ENCODE data around the gene MAMLD1. TPM values are rescaled to one million over a fixed set of nuclear protein-coding genes. Genes with fewer than 3 reads are reported as not detected.

Gene MAMLD1
- total RNA-seq, 1 donor from 2014 or later, result 4.4 TPM

DNA sequence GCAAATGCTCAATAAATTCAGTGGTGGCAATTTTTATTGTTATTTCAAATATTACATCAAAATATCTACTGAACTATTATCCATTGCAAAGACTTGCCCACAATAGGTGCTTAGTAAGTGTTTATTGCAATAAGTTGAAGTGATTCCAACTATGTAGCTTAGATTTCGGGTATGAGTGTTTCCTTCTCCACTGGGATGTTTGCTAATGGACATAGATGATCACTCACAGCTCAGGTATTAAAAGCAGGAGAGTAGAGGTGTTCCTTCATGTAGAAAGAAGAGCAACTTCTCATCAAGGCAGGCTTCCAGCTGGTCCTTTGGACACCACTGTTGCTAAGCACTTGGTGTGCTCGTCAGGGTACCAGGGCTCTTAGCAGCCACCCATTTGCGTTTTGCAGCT lies 139.0 kb downstream of the MAMLD1 start:
- Mint-ChIP-seq H3K4me3 (ENCODE audit: low read depth) (no peak overlapping the region), H3K9me3 (ENCODE audit: low read depth) (peaks cover 6% of the 10 kb centered on the region), H3K27me3 (peaks cover 8% of the 10 kb centered on the region), H3K27ac (no peak overlapping the region), H3K36me3 (ENCODE audit: insufficient read depth) (no peaks in the 10 kb centered on the region), H3K4me1 (ENCODE audit: low read depth) (peaks cover 4% of the 10 kb centered on the region)
- no peak for DNase-seq (ENCODE audit: low spot score, unreplicated experiment)
- TF ChIP-seq, protein P1, sequence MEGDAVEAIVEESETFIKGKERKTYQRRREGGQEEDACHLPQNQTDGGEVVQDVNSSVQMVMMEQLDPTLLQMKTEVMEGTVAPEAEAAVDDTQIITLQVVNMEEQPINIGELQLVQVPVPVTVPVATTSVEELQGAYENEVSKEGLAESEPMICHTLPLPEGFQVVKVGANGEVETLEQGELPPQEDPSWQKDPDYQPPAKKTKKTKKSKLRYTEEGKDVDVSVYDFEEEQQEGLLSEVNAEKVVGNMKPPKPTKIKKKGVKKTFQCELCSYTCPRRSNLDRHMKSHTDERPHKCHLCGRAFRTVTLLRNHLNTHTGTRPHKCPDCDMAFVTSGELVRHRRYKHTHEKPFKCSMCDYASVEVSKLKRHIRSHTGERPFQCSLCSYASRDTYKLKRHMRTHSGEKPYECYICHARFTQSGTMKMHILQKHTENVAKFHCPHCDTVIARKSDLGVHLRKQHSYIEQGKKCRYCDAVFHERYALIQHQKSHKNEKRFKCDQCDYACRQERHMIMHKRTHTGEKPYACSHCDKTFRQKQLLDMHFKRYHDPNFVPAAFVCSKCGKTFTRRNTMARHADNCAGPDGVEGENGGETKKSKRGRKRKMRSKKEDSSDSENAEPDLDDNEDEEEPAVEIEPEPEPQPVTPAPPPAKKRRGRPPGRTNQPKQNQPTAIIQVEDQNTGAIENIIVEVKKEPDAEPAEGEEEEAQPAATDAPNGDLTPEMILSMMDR (IDR thresholded peaks at IDR 0.05; ENCODE audit: unreplicated experiment), result no peak

DNA sequence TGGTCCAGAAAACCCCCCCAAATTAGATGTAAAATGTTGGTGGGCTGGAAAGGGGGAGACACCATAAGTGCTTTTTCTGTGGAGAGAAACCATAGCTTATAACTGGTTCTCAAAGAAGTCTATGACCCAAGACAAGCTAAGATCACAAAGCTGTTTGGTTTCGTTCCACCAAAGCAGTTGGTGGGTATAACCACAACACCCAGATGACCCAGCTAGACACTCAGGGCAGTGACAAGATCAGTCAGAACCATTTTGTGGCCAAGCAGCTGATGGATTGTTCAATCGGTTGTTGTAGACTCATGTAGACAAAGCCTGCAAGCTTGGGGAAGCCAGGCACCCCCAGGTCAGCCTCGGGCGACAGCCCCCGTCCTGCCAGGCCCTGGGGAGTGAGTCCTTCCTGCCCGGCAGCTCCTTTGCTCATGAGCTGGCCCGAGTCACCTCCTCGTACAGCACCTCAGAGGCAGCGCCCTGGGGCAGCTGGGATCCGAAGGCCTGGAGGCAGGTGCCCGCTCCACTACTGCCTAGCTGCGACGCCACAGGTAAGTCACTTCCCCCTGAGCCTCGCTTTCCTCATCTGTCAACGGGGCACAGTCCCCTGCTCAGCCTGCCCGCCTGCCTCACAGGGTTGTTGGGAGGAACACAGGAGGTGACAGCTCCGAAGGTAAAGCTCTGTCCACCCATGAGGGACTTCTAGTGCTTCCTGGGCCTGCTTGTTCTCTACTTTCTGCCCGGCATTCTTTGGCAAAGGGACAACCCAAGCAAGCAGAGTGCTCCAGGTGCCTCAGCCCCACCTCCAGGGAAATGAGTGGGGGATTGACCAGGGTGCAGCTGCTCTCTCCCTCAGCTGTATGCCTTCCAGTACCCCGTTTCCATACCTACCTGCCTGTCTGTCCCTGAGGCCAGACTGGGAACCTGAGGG lies 140.1 kb downstream of the MAMLD1 start:
- peaks cover 4% of the 10 kb centered on the region for H3K4me1 Mint-ChIP-seq (ENCODE audit: low read depth)
- H3K9me3 Mint-ChIP-seq (ENCODE audit: low read depth), result peaks cover 6% of the 10 kb centered on the region
- H3K36me3 Mint-ChIP-seq (ENCODE audit: insufficient read depth), result no peaks in the 10 kb centered on the region
- TF ChIP-seq, protein P1 (IDR thresholded peaks at IDR 0.05; ENCODE audit: unreplicated experiment), result no peak
- peaks cover 14% of the 10 kb centered on the region for H3K27me3 Mint-ChIP-seq
- H3K4me3 Mint-ChIP-seq (ENCODE audit: low read depth), result no peak overlapping the region
- H3K27ac Mint-ChIP-seq, result no peak overlapping the region
- no peak for DNase-seq (ENCODE audit: low spot score, unreplicated experiment)

DNA sequence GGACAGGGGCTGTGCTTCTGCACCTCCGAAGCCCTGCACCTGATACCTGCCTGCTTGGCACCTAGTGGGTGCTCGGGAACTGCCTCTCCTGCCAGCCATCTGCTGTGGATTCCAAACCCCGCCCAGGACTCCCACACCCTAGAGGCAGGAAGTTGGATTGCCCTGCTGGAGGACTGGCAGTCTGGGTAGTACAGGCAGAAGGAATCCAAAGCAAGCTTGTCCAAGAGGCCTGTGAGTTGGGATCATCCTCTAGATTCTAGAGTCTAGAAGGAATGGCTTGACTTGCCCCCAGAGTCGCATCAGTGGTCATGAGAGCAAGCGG lies 140.7 kb downstream of the MAMLD1 start:
- H3K4me3 Mint-ChIP-seq (ENCODE audit: low read depth), result no peak overlapping the region
- peaks cover 4% of the 10 kb centered on the region for H3K4me1 Mint-ChIP-seq (ENCODE audit: low read depth)
- H3K36me3 Mint-ChIP-seq (ENCODE audit: insufficient read depth), result no peaks in the 10 kb centered on the region
- no peak overlapping the region for H3K27ac Mint-ChIP-seq
- TF ChIP-seq, protein P1 (IDR thresholded peaks at IDR 0.05; ENCODE audit: unreplicated experiment), result no peak
- peaks cover 4% of the 10 kb centered on the region for H3K9me3 Mint-ChIP-seq (ENCODE audit: low read depth)
- peaks cover 14% of the 10 kb centered on the region for H3K27me3 Mint-ChIP-seq
- no peak for DNase-seq (ENCODE audit: low spot score, unreplicated experiment)

DNA sequence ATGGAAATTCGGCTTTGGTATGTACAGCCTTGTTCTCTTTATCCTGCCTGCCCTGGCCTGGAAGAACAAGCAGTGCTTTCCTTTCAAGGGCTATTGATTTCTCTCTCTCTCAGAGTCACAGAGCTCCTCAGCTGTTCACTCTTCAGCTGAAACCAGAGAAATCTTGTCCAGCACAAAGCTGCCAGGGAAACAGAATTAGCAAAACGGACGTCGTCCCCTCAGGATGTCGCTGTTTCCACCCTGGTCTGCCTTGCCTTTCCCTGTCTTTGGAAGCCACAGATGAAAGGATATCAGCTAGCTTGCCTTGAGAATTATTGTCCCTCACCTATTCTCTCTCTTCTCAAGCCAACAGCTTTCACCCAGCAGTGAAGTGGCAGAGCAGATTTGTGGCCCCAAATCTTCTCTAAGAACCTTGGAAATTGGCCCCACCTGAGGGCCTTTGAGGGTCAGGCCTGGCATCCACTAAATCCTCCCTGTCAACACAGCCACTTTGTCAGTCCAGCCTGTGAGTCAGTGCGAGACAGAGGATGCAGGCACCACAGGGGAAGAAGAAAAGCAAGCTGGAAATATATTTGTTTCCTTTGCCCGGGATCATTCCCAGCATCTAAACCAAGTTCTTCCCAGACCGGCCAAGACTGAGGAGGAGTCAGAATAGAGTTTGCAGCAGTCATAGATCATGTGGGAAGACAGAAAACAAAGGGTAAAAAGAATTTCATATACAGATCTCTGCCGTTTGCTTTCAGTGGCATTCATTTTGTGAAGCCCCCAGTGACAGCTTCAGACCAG lies 141.5 kb downstream of the MAMLD1 start:
- Mint-ChIP-seq H3K36me3 (ENCODE audit: insufficient read depth) (no peaks in the 10 kb centered on the region), H3K4me3 (ENCODE audit: low read depth) (no peak overlapping the region), H3K9me3 (ENCODE audit: low read depth) (peaks cover 3% of the 10 kb centered on the region), H3K4me1 (ENCODE audit: low read depth) (peaks cover 4% of the 10 kb centered on the region), H3K27me3 (peaks cover 14% of the 10 kb centered on the region), H3K27ac (no peak overlapping the region)
- TF ChIP-seq, protein P1 (IDR thresholded peaks at IDR 0.05; ENCODE audit: unreplicated experiment), result no peak
- DNase-seq (ENCODE audit: low spot score, unreplicated experiment), result no peak

DNA sequence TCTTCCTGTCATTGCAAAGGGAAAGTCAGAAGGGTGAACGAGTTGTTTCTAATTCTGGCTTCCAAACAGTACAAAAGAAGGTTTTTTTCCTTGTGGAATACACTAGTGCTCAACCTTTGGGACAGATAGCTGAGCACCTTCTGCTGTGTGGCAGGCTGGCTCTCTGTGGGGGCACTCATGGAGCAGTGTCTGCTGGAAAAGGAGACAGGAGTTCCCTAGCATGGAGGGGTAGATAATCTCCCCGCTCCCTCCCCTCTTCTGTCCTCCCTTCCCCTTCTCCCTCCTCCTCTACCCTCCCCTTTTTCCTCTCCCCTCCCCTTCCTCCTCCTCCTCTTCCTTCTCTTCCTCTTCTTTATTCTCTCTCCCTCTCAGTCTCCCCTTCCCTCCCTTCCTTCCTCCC lies 142.9 kb downstream of the MAMLD1 start:
- Mint-ChIP-seq H3K4me3 (ENCODE audit: low read depth) (no peak overlapping the region), H3K27ac (no peak overlapping the region), H3K4me1 (ENCODE audit: low read depth) (peaks cover 4% of the 10 kb centered on the region), H3K27me3 (peaks cover 14% of the 10 kb centered on the region), H3K9me3 (ENCODE audit: low read depth) (peaks cover 3% of the 10 kb centered on the region), H3K36me3 (ENCODE audit: insufficient read depth) (no peaks in the 10 kb centered on the region)
- TF ChIP-seq, protein P1 (IDR thresholded peaks at IDR 0.05; ENCODE audit: unreplicated experiment), result no peak
- DNase-seq (ENCODE audit: low spot score, unreplicated experiment), result no peak

All from progenitor cell of endocrine pancreas (in vitro differentiated cells).